C4-2B (cell line): ENCODE measurements around the gene PDGFB.

ENCODE experiments used
- CTCF ChIP-seq: fragments of 450-650 bp; conservative IDR thresholded peaks from 2 replicates; pipeline ENCODE4 v1.5.1; 2017; ENCODE audit warnings: mild to moderate bottlenecking
- ZFX ChIP-seq: fragments of 450-650 bp; IDR thresholded peaks from 2 replicates; pipeline ENCODE4 v1.6.1; 2017

GRCh38 chr22:39233710-39234471 lies 10.9 kb downstream of the PDGFB start:
- TF ChIP-seq CTCF: no peak
- TF ChIP-seq ZFX: no peak
